GM04504 (cell line): ENCODE measurements around the gene SMTNL2.
"Not testable (repeated sequence)": the region's sequence is repeated elsewhere in the genome, so short reads cannot be mapped to it uniquely, and the experiment has no call there.

ENCODE experiments used
- DNase-seq: peaks from one replicate; pipeline ENCODE4 v3.0.0-alpha.2; 2012; ENCODE audit warnings: low read depth

The SMTNL2 gene

GRCh38 chr17:4602041-4602440 is 17.7 kb downstream of the SMTNL2 start:
- DNase-seq, result no peak

- DNase-seq, result no peak
Measured at GRCh38 chr17:4604111-4604644, 19.8 kb downstream of the SMTNL2 start.

- DNase-seq, result not testable (repeated sequence)
Measured at GRCh38 chr17:4604736-4605135, 20.4 kb downstream of the SMTNL2 start.

- no peak for DNase-seq
Measured at GRCh38 chr17:4605826-4606225, 21.5 kb downstream of the SMTNL2 start.

DNA sequence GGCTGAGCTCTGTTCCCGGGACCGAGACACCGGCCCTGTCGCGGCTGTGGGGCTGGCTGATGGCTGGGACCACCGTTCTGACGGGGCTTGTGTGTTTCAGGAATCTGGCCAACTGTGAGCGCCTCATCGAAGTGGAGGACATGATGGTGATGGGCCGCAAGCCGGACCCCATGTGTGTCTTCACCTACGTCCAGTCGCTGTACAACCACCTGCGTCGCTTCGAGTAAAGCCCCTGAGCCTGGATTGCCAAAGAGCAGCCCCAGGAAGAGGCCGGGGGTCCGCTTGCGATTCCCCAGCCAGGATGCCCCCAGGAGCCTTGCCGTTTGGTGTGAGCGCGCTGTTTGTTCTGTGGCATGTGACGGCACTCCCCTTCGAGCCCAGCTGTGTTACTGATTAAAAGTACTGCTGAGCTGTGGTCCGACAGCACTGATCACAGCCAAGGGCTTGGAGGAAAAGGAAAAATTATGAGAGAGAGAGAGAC is 23.0 kb downstream of the SMTNL2 start:
- DNase-seq, result no peak

GRCh38 chr17:4607773-4608187 is 23.5 kb downstream of the SMTNL2 start:
- no peak for DNase-seq

DNA sequence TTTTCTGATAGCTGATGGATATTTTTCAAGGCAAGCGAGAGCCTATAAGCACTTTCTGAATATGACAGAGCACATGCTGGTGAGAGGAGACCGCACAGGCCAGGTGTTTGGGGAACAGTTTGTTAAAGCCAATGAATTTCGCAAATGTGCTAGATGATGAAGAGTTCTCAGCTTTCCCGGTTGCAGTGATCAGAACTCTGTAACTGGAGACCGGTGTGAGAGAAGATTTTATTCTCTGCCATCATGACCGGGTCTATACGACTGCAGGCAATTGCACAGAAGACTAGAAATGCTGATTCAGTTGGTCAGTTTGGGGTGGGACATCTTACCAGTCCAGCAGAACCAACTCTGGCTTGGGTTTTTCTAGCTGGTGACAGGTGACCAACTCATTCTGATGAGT is 25.4 kb downstream of the SMTNL2 start:
- DNase-seq, result no peak

DNA sequence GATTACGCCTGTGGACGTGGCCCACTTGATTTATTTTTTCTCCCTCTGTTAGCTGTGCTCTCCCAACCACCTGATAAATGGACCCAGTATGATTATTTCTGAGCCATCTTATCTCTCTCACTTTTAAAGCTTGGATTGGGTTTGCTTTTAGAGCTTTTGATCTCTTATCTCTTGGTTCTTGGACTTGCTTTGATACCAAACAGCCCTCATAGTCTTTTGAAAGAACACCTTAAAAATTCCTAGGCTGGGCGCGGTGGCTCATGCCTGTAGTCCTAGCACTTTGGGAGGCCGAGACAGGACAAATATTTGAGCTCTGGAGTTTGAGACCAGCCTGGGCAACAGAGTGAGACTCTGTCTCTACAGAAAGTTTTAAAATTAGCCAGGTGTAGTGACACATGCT is 25.8 kb downstream of the SMTNL2 start:
- no peak for DNase-seq

GRCh38 chr17:4610656-4611055 is 26.3 kb downstream of the SMTNL2 start:
- no peak for DNase-seq

DNA sequence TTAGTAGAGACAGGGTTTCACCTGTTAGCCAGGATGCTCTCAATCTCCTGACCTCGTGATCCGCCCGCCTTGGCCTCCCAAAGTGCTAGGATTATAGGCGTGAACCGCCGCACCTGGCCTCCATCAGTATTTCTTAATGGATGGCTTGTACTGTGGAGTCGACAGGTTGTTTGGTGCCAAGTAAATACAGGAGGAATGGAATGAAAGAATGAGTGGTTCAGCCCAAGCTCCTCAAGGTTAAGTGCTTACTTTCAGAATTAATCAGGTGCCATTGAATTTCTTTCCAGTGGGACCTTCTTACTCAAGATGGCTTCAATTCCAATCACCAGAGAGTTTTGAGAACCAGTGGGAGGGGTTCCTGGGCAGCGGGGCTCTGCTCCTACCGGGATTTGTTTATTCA is 32.1 kb downstream of the SMTNL2 start:
- no peak for DNase-seq

GRCh38 chr17:4617090-4617489 is 32.8 kb downstream of the SMTNL2 start:
- no peak for DNase-seq

DNA sequence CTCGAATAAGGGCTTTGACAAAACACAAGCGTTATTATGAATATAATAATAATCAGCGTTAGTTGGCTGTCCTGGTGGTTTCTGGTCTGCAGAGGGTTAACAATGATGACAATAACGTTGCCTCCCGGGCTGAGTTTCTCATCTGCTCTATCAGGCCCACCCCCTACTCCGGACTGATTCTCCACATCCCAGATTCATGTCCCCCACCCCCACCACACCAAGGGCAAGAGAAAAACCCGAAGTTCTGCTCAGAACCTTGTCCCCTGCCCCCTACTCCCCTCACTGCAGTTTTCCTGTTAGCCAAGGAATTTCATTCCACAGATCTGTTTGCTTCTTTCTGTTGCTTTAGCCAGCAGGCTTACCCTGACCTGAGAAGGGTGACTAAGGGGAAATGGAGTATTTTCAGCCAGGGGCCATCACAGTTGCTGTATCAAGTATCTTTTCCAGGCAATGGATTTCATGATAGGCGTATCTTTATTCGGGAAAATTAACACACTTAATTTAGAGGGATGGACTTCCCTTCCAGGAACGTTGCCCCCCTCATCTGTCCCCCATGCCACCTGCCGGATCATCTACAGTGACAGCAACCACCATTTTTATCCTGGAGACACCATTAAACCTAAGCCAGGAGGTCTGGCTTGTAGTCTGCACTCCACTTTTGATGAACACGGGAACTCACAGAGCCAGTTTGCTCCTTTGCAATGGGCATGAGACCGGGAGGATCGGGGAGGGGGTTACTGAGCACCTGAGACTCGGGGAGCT is 33.4 kb downstream of the SMTNL2 start:
- DNase-seq, result no peak

- DNase-seq, result no peak
Measured at GRCh38 chr17:4620531-4621101, 36.3 kb downstream of the SMTNL2 start.

DNA sequence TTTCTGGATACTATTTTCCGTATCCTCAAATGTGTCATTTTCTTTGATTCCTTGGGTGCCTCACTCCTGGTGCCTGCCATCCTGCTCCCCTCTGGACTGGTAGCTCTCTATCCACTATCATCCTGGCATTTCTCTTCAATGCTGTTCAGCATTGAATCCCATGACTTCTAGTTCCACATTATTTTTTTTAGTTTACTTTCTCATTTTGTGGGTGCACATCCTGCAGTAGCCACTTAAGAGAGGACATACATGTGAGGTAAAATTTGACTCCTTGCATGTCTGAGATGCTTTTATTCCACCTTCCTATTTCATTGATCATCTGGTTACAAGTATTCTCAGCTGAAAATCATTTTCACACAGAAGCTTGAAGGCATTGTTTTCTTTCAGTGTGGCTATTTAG is 38.0 kb downstream of the SMTNL2 start:
- no peak for DNase-seq

GRCh38 chr17:4623249-4623648 is 38.9 kb downstream of the SMTNL2 start:
- no peak for DNase-seq

- DNase-seq, result not testable (repeated sequence)
Measured at GRCh38 chr17:4624451-4624911, 40.2 kb downstream of the SMTNL2 start.

DNA sequence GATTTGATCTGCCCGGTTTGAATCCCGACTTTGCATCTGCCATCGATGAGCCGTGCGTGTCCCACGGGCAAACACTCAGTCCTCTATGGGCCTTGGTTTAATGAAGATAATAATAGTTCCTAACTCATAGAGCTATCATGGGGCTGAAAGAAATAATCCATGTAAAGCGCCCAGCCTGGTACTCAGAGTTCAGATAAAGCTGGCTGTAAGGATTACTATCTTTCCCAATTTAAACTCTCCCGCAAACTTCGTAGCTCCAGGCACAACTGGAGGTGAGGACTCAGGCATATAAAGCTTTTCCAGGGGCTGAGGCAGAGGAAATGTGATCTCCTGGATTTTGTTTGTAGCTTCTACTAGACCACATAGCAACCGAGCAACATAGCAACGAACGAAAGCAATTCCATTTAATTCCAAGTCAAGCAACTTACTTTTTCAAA is 40.9 kb downstream of the SMTNL2 start:
- no peak for DNase-seq

GRCh38 chr17:4626734-4627256 is 42.5 kb downstream of the SMTNL2 start:
- no peak for DNase-seq

DNA sequence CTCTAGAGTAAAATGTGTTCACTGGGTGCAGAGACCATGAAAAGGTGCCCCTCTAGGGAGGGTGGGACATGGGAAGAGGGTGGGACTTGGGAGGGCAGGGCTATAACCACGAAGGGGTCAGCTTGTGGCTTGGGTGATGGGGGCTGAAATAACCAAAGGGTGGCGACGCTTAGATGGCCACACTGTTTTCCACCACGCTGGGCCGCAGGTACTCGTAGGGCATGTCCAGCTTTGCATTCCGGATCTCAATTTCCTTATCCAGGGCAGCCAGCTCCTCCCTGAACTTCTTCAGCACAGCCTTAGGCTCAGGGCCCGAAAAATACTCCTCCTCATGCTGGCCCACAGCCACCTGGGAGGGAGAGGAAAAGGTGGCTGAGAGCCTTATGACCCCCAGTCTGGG is 47.1 kb downstream of the SMTNL2 start:
- DNase-seq, result no peak

GRCh38 chr17:4631836-4632580 is 47.7 kb downstream of the SMTNL2 start:
- no peak for DNase-seq

DNA sequence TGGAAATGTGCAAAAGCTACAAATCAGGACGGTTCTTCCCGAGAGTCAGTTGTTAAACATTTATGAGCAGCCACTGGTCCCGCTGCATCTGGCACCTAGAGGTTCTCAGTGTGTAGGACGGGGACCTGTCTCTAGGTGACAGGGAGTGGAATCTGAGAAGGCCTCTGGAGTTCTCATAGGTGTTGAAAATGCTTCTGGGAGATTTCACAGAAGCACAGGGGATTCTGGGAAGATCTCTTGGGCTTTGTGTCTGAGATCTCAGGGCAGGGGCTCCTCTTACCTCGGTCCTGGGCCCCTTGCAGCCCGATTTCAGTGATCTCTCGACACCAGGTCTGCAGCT is 48.2 kb downstream of the SMTNL2 start:
- no peak for DNase-seq

DNA sequence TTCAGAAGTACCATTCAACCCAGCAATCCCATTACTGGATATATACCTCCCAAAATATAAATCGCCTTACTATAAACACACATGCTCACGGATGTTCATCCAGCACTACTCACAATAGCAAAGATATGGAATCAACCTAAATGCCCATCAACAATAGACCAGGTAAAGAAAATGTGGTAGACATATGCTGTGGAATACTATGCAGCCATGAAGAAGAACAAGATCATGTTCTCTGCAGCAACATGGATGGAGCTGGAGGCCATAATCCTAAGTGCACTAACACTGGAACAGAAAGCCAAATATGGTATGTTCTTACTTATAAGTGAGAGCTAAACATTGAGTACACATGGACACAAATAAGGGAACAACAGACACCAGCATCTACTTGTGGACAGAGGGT is 49.3 kb downstream of the SMTNL2 start:
- DNase-seq, result no peak

DNA sequence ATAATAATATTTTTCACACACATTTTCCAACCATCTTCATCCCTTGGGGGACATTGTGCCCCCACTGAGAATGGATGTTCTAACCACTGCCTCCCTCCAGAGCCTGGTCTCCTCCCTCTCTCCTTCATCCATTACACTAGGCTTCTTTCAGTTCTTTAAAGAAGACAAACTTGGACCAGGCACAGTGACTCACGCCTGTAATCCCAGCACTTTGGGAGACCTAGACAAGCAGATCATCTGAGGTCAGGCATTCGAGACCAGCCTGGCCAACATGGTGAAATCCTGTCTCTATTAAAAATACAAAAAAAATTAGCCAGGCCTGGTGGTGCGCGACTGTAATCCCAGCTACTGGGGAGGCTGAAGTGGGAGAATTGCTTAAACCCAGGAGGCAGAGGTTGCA is 50.6 kb downstream of the SMTNL2 start:
- DNase-seq, result no peak
